PC-9 (cell line): ENCODE data around the gene CLTCL1. TPM values are rescaled to one million over a fixed set of nuclear protein-coding genes. Genes with fewer than 3 reads are reported as not detected.

ENCODE experiments used
- BruUV-seq: library from RNA; stranded (reverse); fragments of 400-500 nt; replicated peaks from 2 replicates; lab custom pipeline; 2021; lab: Mats Ljungman, UMichigan
- CTCF ChIA-PET: fragments of 300-600 bp; sonication (Branson Sonifier 250); formaldehyde crosslinking; loops from one replicate; lab custom pipeline; 2022; ENCODE audit warnings: antibody characterized with exemption; lab: Charles Lee
- POLR2A ChIA-PET: fragments of 300-600 bp; sonication (Branson Sonifier 250); formaldehyde crosslinking; loops from one replicate; lab custom pipeline; 2022; ENCODE audit warnings: antibody characterized with exemption; ENCODE audit not compliant: unreplicated experiment; lab: Charles Lee
- DNase-seq, 2 experiments: peaks; one replicate each; pipeline versions ENCODE4 v3.0.0 to v3.0.0-alpha.2; 2015 to 2022; ENCODE audit warnings: mixed read lengths in 1 of 2
- H2AFZ ChIP-seq: fragments of 200-600 bp; sonication (generic); 2 replicates; pipeline ENCODE4 v1.8.1; 2017; ENCODE audit warnings: antibody characterized with exemption
- H3F3A ChIP-seq: fragments of 200-600 bp; sonication (generic); 2 replicates; pipeline ENCODE4 v1.8.1; 2017; ENCODE audit warnings: antibody characterized with exemption, mild to moderate bottlenecking, low read depth; ENCODE audit not compliant: insufficient read depth
- H3K27ac ChIP-seq: fragments of 200-600 bp; sonication (generic); 2 replicates; pipeline ENCODE4 v1.6.1; 2016; ENCODE audit warnings: mixed run types
- H3K27me3 ChIP-seq: fragments of 200-600 bp; sonication (generic); 2 replicates; pipeline ENCODE4 v1.6.1; 2016; ENCODE audit warnings: low read depth, mixed run types; ENCODE audit not compliant: insufficient read depth
- H3K36me3 ChIP-seq: fragments of 200-600 bp; sonication (generic); 2 replicates; pipeline ENCODE4 v1.6.1; 2016; ENCODE audit warnings: low read depth, mixed run types
- H3K4me1 ChIP-seq: fragments of 200-600 bp; sonication (generic); replicated peaks from 2 replicates; pipeline ENCODE4 v1.6.1; 2016; ENCODE audit warnings: mixed run types; ENCODE audit not compliant: insufficient read depth
- H3K4me2 ChIP-seq: fragments of 200-600 bp; sonication (generic); 2 replicates; pipeline ENCODE4 v1.6.1; 2017; ENCODE audit warnings: mixed run types
- H3K4me3 ChIP-seq: fragments of 200-600 bp; sonication (generic); 2 replicates; pipeline ENCODE4 v1.6.1; 2016; ENCODE audit warnings: mixed run types
- H3K79me2 ChIP-seq: fragments of 200-600 bp; sonication (generic); 2 replicates; pipeline ENCODE4 v1.6.1; 2017; ENCODE audit warnings: low read depth, mixed run types
- H3K9me2 ChIP-seq: fragments of 200-600 bp; sonication (generic); 2 replicates; pipeline ENCODE4 v1.8.1; 2017; ENCODE audit warnings: mild to moderate bottlenecking; ENCODE audit not compliant: insufficient read depth
- H3K9me3 ChIP-seq: fragments of 200-600 bp; sonication (generic); 2 replicates; pipeline ENCODE4 v1.8.1; 2016; ENCODE audit warnings: low read depth; ENCODE audit not compliant: insufficient read depth
- H4K20me1 ChIP-seq: fragments of 200-600 bp; sonication (generic); 2 replicates; pipeline ENCODE4 v1.8.1; 2017; ENCODE audit not compliant: insufficient read depth
- EZH2 ChIP-seq: fragments of 200-600 bp; sonication (generic); IDR thresholded peaks from 2 replicates; pipeline ENCODE4 v1.8.0; 2017; ENCODE audit warnings: antibody characterized with exemption, low read depth
- intact Hi-C: fragments of 100-400 bp; cut with micrococcal nuclease; formaldehyde crosslinking; loops from one replicate; pipeline ENCODE4 v1.10.0; 2022; ENCODE audit not compliant: unreplicated experiment
- total RNA-seq: library from RNA; stranded (reverse); gene quantifications from 2 replicates; pipeline ENCODE4 v1.2.3, GENCODE V29; 2021
- TF ChIP-seq, protein P1 (sequence below): fragments of 200-600 bp; sonication (generic); conservative IDR thresholded peaks from 2 replicates; pipeline ENCODE4 v1.6.1; 2017; ENCODE audit warnings: mixed run types, antibody characterized with exemption, mild to moderate bottlenecking, moderate library complexity

CLTCL1 gene
- total RNA-seq, 1 experiment from 2014 or later, result 7.2 TPM

DNA sequence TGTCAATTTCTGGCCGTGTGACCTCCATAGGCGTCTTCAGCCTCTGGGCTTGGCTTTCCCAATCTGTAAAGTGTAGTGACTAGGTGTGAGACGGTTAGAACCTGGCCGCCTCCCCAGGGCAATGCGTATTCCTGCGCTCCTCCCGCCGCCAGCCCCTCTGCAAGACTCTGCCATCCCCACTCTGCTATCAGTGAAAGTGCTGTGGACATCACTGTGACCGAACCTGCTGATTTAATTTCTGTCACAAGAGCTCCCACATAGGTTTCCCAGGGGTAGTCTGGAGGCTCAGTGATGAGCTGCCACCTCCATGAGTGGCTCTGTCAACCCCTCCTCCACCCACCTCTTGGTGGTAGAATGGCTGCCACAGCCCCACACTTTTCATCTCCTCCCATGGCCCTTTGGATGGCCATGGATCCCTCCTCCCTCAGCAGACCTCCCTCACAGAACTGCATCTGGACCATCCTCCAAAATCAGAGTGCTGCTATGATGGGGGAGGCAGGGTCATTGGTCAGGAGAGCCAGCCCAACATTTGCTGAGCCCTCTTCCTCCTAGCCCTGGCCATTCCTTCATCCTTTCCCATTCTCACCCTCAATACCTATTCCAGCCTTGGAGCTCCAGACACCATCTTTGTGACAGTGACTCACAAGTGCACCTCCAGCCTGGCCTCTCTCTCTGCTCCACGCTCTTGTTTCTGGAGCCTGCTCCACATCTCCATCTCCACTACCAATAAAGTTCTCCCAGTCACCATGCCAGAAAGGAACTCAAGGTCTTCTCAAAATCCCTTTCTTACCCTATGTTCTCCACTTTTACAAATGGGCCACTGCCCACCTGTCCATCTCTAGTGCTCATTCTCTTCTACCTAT is 140.0 kb downstream of the CLTCL1 start:
- H3K4me2 ChIP-seq, result no peak overlapping the region
- no peaks in the 10 kb centered on the region for H4K20me1 ChIP-seq
- H2AFZ ChIP-seq, result no peak overlapping the region
- no peak overlapping the region for H3K4me3 ChIP-seq
- H3K4me1 ChIP-seq, result no peaks in the 10 kb centered on the region
- ChIA-PET CTCF (no interaction called here), POLR2A (no interaction called here)
- TF ChIP-seq, protein P1, sequence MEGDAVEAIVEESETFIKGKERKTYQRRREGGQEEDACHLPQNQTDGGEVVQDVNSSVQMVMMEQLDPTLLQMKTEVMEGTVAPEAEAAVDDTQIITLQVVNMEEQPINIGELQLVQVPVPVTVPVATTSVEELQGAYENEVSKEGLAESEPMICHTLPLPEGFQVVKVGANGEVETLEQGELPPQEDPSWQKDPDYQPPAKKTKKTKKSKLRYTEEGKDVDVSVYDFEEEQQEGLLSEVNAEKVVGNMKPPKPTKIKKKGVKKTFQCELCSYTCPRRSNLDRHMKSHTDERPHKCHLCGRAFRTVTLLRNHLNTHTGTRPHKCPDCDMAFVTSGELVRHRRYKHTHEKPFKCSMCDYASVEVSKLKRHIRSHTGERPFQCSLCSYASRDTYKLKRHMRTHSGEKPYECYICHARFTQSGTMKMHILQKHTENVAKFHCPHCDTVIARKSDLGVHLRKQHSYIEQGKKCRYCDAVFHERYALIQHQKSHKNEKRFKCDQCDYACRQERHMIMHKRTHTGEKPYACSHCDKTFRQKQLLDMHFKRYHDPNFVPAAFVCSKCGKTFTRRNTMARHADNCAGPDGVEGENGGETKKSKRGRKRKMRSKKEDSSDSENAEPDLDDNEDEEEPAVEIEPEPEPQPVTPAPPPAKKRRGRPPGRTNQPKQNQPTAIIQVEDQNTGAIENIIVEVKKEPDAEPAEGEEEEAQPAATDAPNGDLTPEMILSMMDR, result no peak
- TF ChIP-seq EZH2, result no peak
- intact Hi-C loops, result no loop called here
- no peak overlapping the region for H3K27ac ChIP-seq
- no peaks in the 10 kb centered on the region for H3K36me3 ChIP-seq
- BruUV-seq, result no TSS peak
- no peaks in the 10 kb centered on the region for H3K9me2 ChIP-seq
- H3K27me3 ChIP-seq, result peaks cover 21% of the 10 kb centered on the region
- no peaks in the 10 kb centered on the region for H3F3A ChIP-seq
- H3K9me3 ChIP-seq, result no peaks in the 10 kb centered on the region
- DNase-seq, result no peak
- no peaks in the 10 kb centered on the region for H3K79me2 ChIP-seq

DNA sequence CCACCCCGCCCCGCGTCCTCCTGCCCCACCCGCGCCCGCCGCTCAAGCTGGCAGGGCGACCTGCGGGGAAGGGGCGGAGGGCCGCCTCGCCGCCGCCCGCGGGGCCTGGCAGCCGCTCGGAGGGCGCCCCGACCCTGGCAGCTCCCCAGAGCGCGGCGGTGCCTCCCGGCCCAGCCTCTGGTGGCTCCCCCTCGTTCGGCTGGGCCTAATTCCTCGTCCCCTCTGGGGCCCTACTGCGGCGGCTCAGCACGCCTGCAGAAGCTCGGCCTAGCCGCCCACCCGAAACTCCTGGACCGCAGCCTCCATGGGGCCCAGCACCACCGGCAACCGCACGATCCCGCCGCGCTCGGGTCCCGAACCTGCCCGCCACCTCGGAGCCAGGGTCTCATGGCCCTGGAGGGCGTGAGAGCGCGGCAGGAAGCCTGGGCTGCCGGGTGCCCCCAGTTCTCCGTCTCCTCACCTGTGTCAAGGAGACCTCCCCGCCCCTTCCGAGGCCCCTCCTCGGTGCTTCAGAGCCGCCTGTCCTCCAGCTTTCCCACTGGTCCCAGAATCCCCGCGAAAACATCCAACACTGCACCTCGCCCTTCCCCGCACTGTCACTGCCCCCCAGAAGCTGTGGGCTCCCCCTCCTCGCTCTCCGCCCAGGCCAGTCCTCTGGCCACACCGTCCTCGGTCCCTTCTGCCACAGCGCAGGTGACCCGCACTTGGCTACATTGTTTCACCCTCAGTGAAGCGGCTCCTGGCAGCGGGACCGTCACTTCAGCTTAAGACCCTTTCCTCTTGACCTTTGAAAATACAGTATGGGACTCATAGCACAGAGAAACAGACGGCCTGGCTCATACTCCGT is 140.8 kb downstream of the CLTCL1 start:
- CTCF ChIA-PET, result no interaction called here
- POLR2A ChIA-PET, result no interaction called here

DNA sequence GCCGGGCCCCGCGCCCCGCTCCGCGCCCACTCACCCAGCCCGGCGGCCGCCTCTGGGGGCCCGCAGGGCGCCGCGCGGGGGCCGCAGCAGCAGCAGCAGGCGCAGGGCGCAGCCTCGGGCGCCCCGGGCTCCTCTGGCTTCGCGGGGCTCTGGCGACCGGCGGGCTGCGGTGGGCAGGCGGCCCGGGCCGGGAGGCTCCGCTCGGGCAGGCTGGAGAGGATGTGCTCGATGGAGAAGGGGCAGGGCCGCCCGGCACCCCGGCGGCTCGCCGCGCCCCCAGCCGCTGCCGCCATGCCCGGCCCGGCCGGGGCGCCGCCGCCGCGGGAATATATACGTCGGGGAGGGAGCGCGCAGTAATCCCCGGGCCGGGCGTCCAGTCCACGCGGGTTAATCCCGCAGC is 141.5 kb downstream of the CLTCL1 start, which contains the start of gene GSC2:
GSC2 (minus strand) TSS at position 302 of the 400 bp plus-strand sequence; CDS start at position 293, 9 bp downstream.
- no TSS peak for BruUV-seq
- Histone ChIP-seq H3K27ac (no peak within 1 kb of the TSS), H3K9me3 (no peaks in the 10 kb centered on the region), H3K4me3 (no peak within 1 kb of the TSS), H3K27me3 (peaks cover 21% of the 10 kb centered on the region), H3K9me2 (no peaks in the 10 kb centered on the region), H3K79me2 (no peaks in the 10 kb centered on the region), H3F3A (no peaks in the 10 kb centered on the region), H3K4me2 (no peak within 1 kb of the TSS), H2AFZ (no peak within 1 kb of the TSS), H3K4me1 (no peaks in the 10 kb centered on the region), H3K36me3 (no peaks in the 10 kb centered on the region), H4K20me1 (no peaks in the 10 kb centered on the region)
- ChIA-PET CTCF (no interaction called here), POLR2A (no interaction called here)
- no peak for DNase-seq
- intact Hi-C loops, result no loop called here
- no peak for TF ChIP-seq EZH2
- TF ChIP-seq, protein P1, result no peak

More for the DNA sequence above, 140.8 kb downstream of the CLTCL1 start:
- TF ChIP-seq, protein P1, result no peak
- no peak for TF ChIP-seq EZH2
- Histone ChIP-seq H2AFZ (no peak overlapping the region), H3K9me2 (no peaks in the 10 kb centered on the region), H3K4me2 (no peak overlapping the region), H3F3A (no peaks in the 10 kb centered on the region), H3K79me2 (no peaks in the 10 kb centered on the region), H3K4me3 (no peak overlapping the region), H3K36me3 (no peaks in the 10 kb centered on the region), H3K27me3 (peaks cover 21% of the 10 kb centered on the region), H3K9me3 (no peaks in the 10 kb centered on the region), H4K20me1 (no peaks in the 10 kb centered on the region), H3K4me1 (no peaks in the 10 kb centered on the region), H3K27ac (no peak overlapping the region)
- intact Hi-C loops, result no loop called here
- no peak for DNase-seq
- no TSS peak for BruUV-seq
